Osteocyte (in vitro differentiated cells): Measurements from ENCODE around the gene KRT73. TPM values are rescaled to one million over a fixed set of nuclear protein-coding genes. Genes with fewer than 3 reads are reported as not detected.

Experiments
- DNase-seq: peaks from one replicate; pipeline ENCODE4 v3.0.0; 2021; ENCODE audit warnings: mixed read lengths; ENCODE audit not compliant: unreplicated experiment; ENCODE audit errors: extremely low spot score
- H3K27ac Mint-ChIP-seq: one replicate; pipeline ENCODE4 v1.8.0; 2021; ENCODE audit warnings: mild to moderate bottlenecking, mixed read lengths; ENCODE audit not compliant: unreplicated experiment
- H3K27me3 Mint-ChIP-seq: one replicate; pipeline ENCODE4 v1.8.0; 2021; ENCODE audit warnings: mixed read lengths; ENCODE audit not compliant: unreplicated experiment
- H3K36me3 Mint-ChIP-seq: one replicate; pipeline ENCODE4 v1.8.0; 2021; ENCODE audit warnings: mixed read lengths; ENCODE audit not compliant: unreplicated experiment
- H3K4me1 Mint-ChIP-seq: one replicate; pipeline ENCODE4 v1.8.0; 2021; ENCODE audit warnings: mixed read lengths; ENCODE audit not compliant: unreplicated experiment
- H3K4me3 Mint-ChIP-seq: one replicate; pipeline ENCODE4 v1.8.0; 2021; ENCODE audit warnings: mild to moderate bottlenecking, moderate library complexity, mixed read lengths; ENCODE audit not compliant: unreplicated experiment
- H3K9me3 Mint-ChIP-seq: one replicate; pipeline ENCODE4 v1.8.0; 2021; ENCODE audit warnings: mixed read lengths; ENCODE audit not compliant: unreplicated experiment
- total RNA-seq: library from RNA; stranded (reverse); gene quantifications from 2 replicates; pipeline ENCODE4 v1.2.1, GENCODE V29; 2021
- TF ChIP-seq, protein P1 (sequence below): fragments of 200-600 bp; sonication (generic); IDR thresholded peaks from 2 replicates; pipeline ENCODE4 v1.5.0; 2021; ENCODE audit warnings: antibody characterized with exemption, mild to moderate bottlenecking, moderate library complexity

The KRT73 gene
- total RNA-seq, 1 donor from 2014 or later, result not detected

DNA sequence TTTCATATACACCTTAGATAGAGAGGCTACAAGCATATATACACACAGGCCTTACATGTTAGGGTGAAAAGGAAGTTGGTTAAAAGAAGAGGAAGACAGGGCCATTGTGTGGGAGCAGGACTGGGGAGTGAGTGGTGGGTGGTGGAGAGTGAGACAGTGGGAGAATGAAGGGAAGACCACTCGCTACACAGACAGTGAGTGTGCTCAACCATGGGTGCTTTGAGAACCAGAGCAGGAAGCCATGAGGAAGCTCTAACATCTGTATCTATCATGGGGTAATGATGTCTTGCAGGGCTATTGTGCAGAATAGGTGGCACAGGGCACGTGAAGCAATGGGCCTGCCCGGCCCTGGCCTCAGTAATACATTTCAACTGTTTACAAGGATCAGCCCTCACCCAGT is 33.3 kb downstream of the KRT73 start:
- TF ChIP-seq, protein P1, sequence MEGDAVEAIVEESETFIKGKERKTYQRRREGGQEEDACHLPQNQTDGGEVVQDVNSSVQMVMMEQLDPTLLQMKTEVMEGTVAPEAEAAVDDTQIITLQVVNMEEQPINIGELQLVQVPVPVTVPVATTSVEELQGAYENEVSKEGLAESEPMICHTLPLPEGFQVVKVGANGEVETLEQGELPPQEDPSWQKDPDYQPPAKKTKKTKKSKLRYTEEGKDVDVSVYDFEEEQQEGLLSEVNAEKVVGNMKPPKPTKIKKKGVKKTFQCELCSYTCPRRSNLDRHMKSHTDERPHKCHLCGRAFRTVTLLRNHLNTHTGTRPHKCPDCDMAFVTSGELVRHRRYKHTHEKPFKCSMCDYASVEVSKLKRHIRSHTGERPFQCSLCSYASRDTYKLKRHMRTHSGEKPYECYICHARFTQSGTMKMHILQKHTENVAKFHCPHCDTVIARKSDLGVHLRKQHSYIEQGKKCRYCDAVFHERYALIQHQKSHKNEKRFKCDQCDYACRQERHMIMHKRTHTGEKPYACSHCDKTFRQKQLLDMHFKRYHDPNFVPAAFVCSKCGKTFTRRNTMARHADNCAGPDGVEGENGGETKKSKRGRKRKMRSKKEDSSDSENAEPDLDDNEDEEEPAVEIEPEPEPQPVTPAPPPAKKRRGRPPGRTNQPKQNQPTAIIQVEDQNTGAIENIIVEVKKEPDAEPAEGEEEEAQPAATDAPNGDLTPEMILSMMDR, result no peak
- Mint-ChIP-seq H3K4me3 (no peak overlapping the region), H3K27me3 (peaks cover 53% of the 10 kb centered on the region), H3K36me3 (no peaks in the 10 kb centered on the region), H3K27ac (no peak overlapping the region), H3K9me3 (no peaks in the 10 kb centered on the region), H3K4me1 (no peaks in the 10 kb centered on the region)
- DNase-seq, result no peak

DNA sequence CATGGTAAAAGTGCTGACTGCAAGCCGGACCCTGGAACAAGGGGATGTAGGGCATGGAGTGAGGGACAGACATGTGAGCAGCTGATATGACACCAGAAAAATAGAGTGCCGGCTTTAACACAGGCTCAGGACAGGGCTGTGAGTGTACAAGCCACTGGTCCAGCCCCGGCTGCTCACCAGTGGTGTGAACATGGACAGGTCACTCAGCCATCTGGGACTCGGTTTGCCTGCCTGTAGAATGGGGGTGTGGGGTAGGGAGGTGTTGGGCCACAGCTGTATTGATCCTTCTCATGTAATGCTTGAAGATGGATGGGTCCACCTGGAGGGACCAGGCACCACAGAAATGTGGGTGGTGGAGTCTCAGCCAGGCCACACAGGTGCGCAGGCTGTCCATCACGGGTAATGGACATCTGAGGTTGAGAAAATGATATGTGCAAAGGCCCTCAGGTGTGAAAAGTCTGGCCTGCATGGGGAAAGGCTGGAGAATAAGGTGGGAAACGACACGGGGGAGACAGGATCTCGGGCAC is 34.1 kb downstream of the KRT73 start:
- DNase-seq, result no peak
- TF ChIP-seq, protein P1, result no peak
- H3K27me3 Mint-ChIP-seq, result peaks cover 50% of the 10 kb centered on the region
- H3K27ac Mint-ChIP-seq, result no peak overlapping the region
- H3K4me3 Mint-ChIP-seq, result no peak overlapping the region
- H3K4me1 Mint-ChIP-seq, result no peaks in the 10 kb centered on the region
- no peaks in the 10 kb centered on the region for H3K9me3 Mint-ChIP-seq
- H3K36me3 Mint-ChIP-seq, result no peaks in the 10 kb centered on the region

DNA sequence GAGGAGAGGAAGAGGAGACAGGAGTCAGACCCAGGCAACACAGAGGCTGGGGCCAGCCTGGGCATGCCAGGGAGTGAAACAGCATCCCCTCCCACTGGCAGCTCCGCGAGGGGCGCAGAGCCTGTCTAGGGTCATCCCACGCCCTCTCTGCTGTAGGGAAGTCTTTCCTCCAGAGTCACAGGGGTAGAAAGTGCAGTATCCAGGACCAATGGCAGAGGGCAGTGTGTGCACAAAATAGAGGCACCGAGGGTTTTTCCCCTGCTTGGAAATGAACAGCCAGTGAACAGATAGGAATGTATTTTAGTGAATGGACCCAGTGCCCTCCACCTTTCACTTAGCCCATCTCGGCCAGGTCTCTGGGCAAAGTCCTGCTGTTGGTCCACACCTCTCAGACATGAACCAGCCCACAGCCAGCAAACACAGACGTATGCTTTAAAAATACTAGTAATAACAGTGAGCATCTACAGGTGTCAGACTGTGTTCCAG is 35.3 kb downstream of the KRT73 start:
- Mint-ChIP-seq H3K27me3 (peaks cover 57% of the 10 kb centered on the region), H3K36me3 (no peaks in the 10 kb centered on the region), H3K4me1 (no peaks in the 10 kb centered on the region), H3K4me3 (no peak overlapping the region), H3K27ac (no peak overlapping the region), H3K9me3 (no peaks in the 10 kb centered on the region)
- TF ChIP-seq, protein P1, result peak; percentile 77
- DNase-seq, result no peak

DNA sequence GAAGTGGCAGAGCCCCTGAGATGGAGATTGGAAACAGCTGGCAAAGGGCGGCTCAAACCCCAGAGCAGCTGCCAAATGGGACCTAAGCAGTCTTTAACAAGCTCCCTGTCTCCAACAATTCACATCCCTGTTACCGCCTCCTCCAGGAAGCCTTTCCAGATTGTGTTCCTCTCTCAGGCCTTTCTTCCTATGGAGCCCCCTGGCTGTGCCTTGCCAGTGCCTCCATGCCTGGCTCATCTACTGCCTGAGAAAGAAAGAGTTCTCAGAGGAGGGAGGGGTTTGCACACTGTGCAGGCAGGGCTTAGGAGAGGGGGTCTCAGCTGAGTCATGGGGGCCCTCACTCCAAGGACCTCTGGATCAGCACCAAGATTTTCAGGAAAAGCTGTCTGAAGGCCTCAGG is 35.9 kb downstream of the KRT73 start:
- TF ChIP-seq, protein P1, result no peak
- Mint-ChIP-seq H3K27me3 (peaks cover 51% of the 10 kb centered on the region), H3K36me3 (no peaks in the 10 kb centered on the region), H3K9me3 (no peaks in the 10 kb centered on the region), H3K4me3 (no peak overlapping the region), H3K4me1 (no peaks in the 10 kb centered on the region), H3K27ac (no peak overlapping the region)
- no peak for DNase-seq

DNA sequence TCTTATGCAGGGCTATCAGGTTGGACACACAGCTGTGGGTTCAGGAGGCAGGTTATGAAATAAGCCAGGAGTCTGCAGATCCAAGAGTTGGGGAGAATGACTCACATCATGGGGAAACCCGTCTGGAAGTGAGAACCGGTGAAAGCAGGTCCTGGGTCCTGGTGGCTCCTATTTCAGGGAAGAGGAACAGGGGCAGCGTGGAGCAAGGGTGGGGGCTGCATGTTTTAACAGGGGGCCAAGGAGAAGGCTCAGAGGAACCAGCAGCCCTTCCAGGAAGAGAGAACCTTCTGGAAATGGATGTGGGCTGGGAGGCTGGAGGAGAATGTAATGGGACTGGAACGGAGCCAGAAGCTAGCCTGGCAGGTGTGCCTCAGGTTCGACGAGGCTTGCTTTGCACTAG is 36.9 kb downstream of the KRT73 start:
- Mint-ChIP-seq H3K4me1 (no peaks in the 10 kb centered on the region), H3K27ac (no peak overlapping the region), H3K9me3 (no peaks in the 10 kb centered on the region), H3K27me3 (peaks cover 48% of the 10 kb centered on the region), H3K36me3 (no peaks in the 10 kb centered on the region), H3K4me3 (no peak overlapping the region)
- TF ChIP-seq, protein P1, result no peak
- no peak for DNase-seq
